ENCODE measurements around the gene TMEM98. TPM values are rescaled to one million over a fixed set of nuclear protein-coding genes. Genes with fewer than 3 reads are reported as not detected.

The TMEM98 gene
- polyA plus RNA-seq, 2 of the 4 experiments (the other 2 are of a cell fraction), result 46.6 to 61.0 TPM

- 0% methylated on average over 1 of the region's 1 CpG for WGBS (ENCODE audit: missing lambda C conversion rate)
- DNase-seq (ENCODE audit: low read depth in 1 of 2, low spot score in 1 of 2) (no peak), FAIRE-seq (no peak), ATAC-seq (no peak)
- H3K4me1 ChIP-seq, result no peaks in the 10 kb centered on the region
- ChIA-PET POLR2A (no interaction called here), CTCF (interaction anchor here (1.0 to 1.2 kb wide), 3 partner anchors 15 to 188 kb away, joined by 3 to 5 read pairs (median 4); no protein-coding TSS in a partner anchor)
- H3K4me2 ChIP-seq, result no peak overlapping the region
- TF ChIP-seq ELK1 (IDR thresholded peaks at IDR 0.05; ENCODE audit: low read depth, low read length), result no peak
- no peak for TF ChIP-seq RAD21 (conservative IDR thresholded peaks at IDR 0.05 in 1 of 2, IDR thresholded peaks at IDR 0.05 in 1 of 2)
- TF ChIP-seq POLR2AphosphoS2 (conservative IDR thresholded peaks at IDR 0.05; ENCODE audit: low read length), result no peak
- no peak for TF ChIP-seq HES2 (IDR thresholded peaks at IDR 0.05)
- no peak for TF ChIP-seq EHMT2 (IDR thresholded peaks at IDR 0.05; ENCODE audit: low read depth)
- no peak for TF ChIP-seq POLR2A (IDR thresholded peaks at IDR 0.05; ENCODE audit: low read length)
- TF ChIP-seq USF2 (IDR thresholded peaks at IDR 0.05), result no peak
- TF ChIP-seq HOXB5 (CRISPR knock-in tag; IDR thresholded peaks at IDR 0.05), result no peak
- no peak for TF ChIP-seq ZSCAN20 (CRISPR knock-in tag; IDR thresholded peaks at IDR 0.05)
- no peak for TF ChIP-seq RFX5 (IDR thresholded peaks at IDR 0.05)
- no peak overlapping the region for H3K4me3 ChIP-seq
- no peaks in the 10 kb centered on the region for H3K9me3 ChIP-seq
- H3K27ac ChIP-seq, result no peak overlapping the region
Observed at GRCh38 chr17:32971171-32971570, 43.2 kb downstream of the TMEM98 start.

- Histone ChIP-seq H3K9me3 (peaks cover 5% of the 10 kb centered on the region), H3K4me1 (no peaks in the 10 kb centered on the region), H3K27ac (no peak overlapping the region), H3K4me2 (no peak overlapping the region), H3K4me3 (no peak overlapping the region)
- no peak for DNase-seq (ENCODE audit: low read depth in 1 of 2, low spot score in 1 of 2)
- no peak for ATAC-seq
- ChIA-PET CTCF (interaction anchor here (1.2 to 1.5 kb wide), 3 partner anchors 22 to 39 kb away, joined by 3 to 5 read pairs (median 4); no protein-coding TSS in a partner anchor), POLR2A (no interaction called here)
- TF ChIP-seq ESRRA (IDR thresholded peaks at IDR 0.05; ENCODE audit: borderline replicate concordance, low read length), result no peak
- TF ChIP-seq RFX5 (IDR thresholded peaks at IDR 0.05), result no peak
- TF ChIP-seq PBX3 (IDR thresholded peaks at IDR 0.05), result no peak
- no peak for TF ChIP-seq POLR2A (IDR thresholded peaks at IDR 0.05; ENCODE audit: low read length)
- no peak for TF ChIP-seq E2F6 (IDR thresholded peaks at IDR 0.05; ENCODE audit: borderline replicate concordance, low read depth)
- no peak for TF ChIP-seq EP300 (IDR thresholded peaks at IDR 0.05)
- no peak for TF ChIP-seq GATA3 (IDR thresholded peaks at IDR 0.05; ENCODE audit: borderline replicate concordance)
- no peak for TF ChIP-seq MAZ (IDR thresholded peaks at IDR 0.05; ENCODE audit: borderline replicate concordance, low read depth, low read length)
- WGBS (ENCODE audit: missing lambda C conversion rate), result 78% methylated on average over 4 of the region's 4 CpGs
- no peak for FAIRE-seq
Observed at GRCh38 chr17:32976131-32976530, 48.2 kb downstream of the TMEM98 start.

GRCh38 chr17:32976605-32977004 is 48.7 kb downstream of the TMEM98 start:
- ATAC-seq (no peak), FAIRE-seq (no peak), DNase-seq (ENCODE audit: low read depth in 1 of 2, low spot score in 1 of 2) (no peak)
- H3K4me2 ChIP-seq, result no peak overlapping the region
- POLR2A ChIA-PET, result no interaction called here
- H3K4me3 ChIP-seq, result no peak overlapping the region
- CTCF ChIA-PET, result interaction anchor here (1.2 to 1.5 kb wide), 2 partner anchors 22 to 23 kb away, joined by 3 to 5 read pairs; no protein-coding TSS in a partner anchor
- TF ChIP-seq CHD4 (IDR thresholded peaks at IDR 0.05; ENCODE audit: borderline replicate concordance) (no peak), CEBPB (IDR thresholded peaks at IDR 0.05) (no peak), EHMT2 (IDR thresholded peaks at IDR 0.05; ENCODE audit: low read depth) (no peak), BHLHE40 (IDR thresholded peaks at IDR 0.05; ENCODE audit: low read depth, low read length) (no peak), MYC (IDR thresholded peaks at IDR 0.05; ENCODE audit: borderline replicate concordance, low read length) (no peak), FOSB (CRISPR knock-in tag; IDR thresholded peaks at IDR 0.05) (no peak), HDAC2 (IDR thresholded peaks at IDR 0.05) (no peak), CBX2 (IDR thresholded peaks at IDR 0.05; ENCODE audit: borderline replicate concordance, low read depth) (no peak), PHF8 (IDR thresholded peaks at IDR 0.05; ENCODE audit: borderline replicate concordance, low read depth) (no peak), HOXB13 (CRISPR knock-in tag; IDR thresholded peaks at IDR 0.05; ENCODE audit: low read depth) (no peak), CBX8 (IDR thresholded peaks at IDR 0.05) (no peak), REST (IDR thresholded peaks at IDR 0.05) (no peak), MAX (IDR thresholded peaks at IDR 0.05) (no peak), EHF (CRISPR knock-in tag; IDR thresholded peaks at IDR 0.05) (no peak)
- 57% methylated on average over 1 of the region's 1 CpG for WGBS (ENCODE audit: missing lambda C conversion rate)
- H3K27ac ChIP-seq, result no peak overlapping the region
- H3K9me3 ChIP-seq, result peaks cover 10% of the 10 kb centered on the region
- H3K4me1 ChIP-seq, result no peaks in the 10 kb centered on the region

All from A549 (cell line).